RWPE2 (cell line): ENCODE measurements around the gene DLST.

Source experiments
- ATAC-seq: fragments of 200-7000 bp; cut with Tn5 transposase; 3 replicates; pipeline ENCODE4 v1.9.1; 2021; ENCODE audit warnings: low read depth
- DNase-seq: peaks from one replicate; pipeline ENCODE4 v3.0.0-alpha.2; 2020; ENCODE audit warnings: low spot score
- H3K27ac ChIP-seq: fragments of 450-650 bp; 2 replicates; pipeline ENCODE4 v1.5.1; 2017; ENCODE audit warnings: mild to moderate bottlenecking; ENCODE audit not compliant: poor library complexity, severe bottlenecking
- H3K27me3 ChIP-seq: fragments of 250-450 bp; sonication (Bioruptor Pico); 2 replicates; pipeline ENCODE4 v1.5.1; 2021; ENCODE audit warnings: mild to moderate bottlenecking, moderate library complexity; ENCODE audit not compliant: insufficient read depth, poor library complexity, severe bottlenecking
- H3K36me3 ChIP-seq: fragments of 250-450 bp; sonication (Bioruptor Pico); 2 replicates; pipeline ENCODE4 v1.5.1; 2020; ENCODE audit warnings: low read depth, mild to moderate bottlenecking, moderate library complexity
- H3K4me1 ChIP-seq: fragments of 250-450 bp; sonication (Bioruptor Pico); 2 replicates; pipeline ENCODE4 v1.5.1; 2021; ENCODE audit warnings: mild to moderate bottlenecking, moderate library complexity; ENCODE audit not compliant: insufficient read depth, poor library complexity, severe bottlenecking
- H3K4me3 ChIP-seq: fragments of 250-450 bp; sonication (Bioruptor Pico); 2 replicates; pipeline ENCODE4 v1.5.1; 2021; ENCODE audit warnings: mild to moderate bottlenecking, moderate library complexity; ENCODE audit not compliant: severe bottlenecking
- H3K9me3 ChIP-seq: fragments of 250-450 bp; sonication (Bioruptor Pico); 2 replicates; pipeline ENCODE4 v1.5.1; 2021; ENCODE audit warnings: mild to moderate bottlenecking, moderate library complexity; ENCODE audit not compliant: severe bottlenecking
- TF ChIP-seq, protein P1 (sequence below): fragments of 450-650 bp; IDR thresholded peaks from one replicate; pipeline ENCODE4 v1.5.1; 2017; ENCODE audit warnings: mild to moderate bottlenecking, moderate library complexity; ENCODE audit not compliant: poor library complexity, severe bottlenecking

DLST gene

DNA sequence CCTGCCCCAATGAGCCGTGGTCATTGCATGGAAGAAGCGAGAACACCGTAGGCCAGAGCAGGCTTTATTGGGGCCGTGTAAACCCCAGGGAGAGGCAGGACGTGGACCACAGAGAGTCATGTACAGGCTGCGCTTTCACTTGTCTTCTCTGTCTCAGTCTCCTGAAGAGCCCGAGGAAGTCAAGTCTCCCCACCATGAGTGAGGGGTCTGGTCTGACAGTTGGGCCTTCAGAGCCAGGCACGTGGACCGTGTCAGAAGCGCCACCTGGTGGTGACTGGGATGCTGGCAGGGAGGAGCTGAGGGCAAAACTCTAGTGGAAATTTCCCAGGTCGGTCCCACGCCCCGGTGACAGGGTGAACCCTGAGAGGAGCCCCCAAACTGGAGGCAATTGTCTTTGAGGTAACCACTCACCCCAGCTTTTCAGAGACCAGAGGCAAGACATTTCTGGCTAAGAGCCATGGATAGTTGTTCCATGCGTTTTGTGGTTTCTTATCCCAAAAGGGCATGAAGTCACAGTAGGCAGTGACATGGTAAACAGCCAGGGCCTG is 24.0 kb downstream of the DLST start:
- no peak for DNase-seq
- TF ChIP-seq, protein P1, sequence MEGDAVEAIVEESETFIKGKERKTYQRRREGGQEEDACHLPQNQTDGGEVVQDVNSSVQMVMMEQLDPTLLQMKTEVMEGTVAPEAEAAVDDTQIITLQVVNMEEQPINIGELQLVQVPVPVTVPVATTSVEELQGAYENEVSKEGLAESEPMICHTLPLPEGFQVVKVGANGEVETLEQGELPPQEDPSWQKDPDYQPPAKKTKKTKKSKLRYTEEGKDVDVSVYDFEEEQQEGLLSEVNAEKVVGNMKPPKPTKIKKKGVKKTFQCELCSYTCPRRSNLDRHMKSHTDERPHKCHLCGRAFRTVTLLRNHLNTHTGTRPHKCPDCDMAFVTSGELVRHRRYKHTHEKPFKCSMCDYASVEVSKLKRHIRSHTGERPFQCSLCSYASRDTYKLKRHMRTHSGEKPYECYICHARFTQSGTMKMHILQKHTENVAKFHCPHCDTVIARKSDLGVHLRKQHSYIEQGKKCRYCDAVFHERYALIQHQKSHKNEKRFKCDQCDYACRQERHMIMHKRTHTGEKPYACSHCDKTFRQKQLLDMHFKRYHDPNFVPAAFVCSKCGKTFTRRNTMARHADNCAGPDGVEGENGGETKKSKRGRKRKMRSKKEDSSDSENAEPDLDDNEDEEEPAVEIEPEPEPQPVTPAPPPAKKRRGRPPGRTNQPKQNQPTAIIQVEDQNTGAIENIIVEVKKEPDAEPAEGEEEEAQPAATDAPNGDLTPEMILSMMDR = peak; percentile 98
- Histone ChIP-seq H3K4me3 (no peak overlapping the region), H3K4me1 (no peaks in the 10 kb centered on the region), H3K27ac (no peak overlapping the region), H3K36me3 (peaks cover 37% of the 10 kb centered on the region), H3K9me3 (no peaks in the 10 kb centered on the region), H3K27me3 (no peaks in the 10 kb centered on the region)
- ATAC-seq = peak; percentile 37

DNA sequence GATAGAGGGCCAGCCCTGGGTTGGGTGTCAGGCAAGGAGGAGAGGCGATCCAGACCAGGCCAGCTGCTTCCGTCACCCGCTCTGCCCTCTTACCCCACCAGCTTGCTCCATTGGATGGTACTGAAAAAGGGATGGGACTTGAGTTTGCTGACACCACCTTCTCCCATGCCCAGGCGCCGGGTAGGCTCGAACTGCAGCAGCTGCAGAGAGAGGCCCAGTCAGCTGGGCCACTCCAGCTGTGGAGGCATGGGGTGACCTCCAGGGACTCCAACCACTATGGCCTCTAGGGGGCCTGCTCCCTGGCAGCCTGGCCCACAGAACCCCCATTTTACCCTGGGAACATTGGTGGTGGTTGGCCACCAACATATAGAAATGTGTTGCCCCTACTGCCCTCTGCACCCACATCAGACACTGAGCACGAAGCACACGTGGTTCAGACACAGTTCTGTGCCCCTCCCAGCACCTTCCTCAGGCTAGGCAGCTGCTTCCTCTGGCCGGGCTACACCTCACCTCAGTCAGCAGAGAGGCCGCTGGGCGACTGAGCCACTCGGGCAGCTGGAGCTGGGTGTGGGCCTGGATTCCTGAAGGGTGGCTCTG is 25.3 kb downstream of the DLST start:
- Histone ChIP-seq H3K27me3 (no peaks in the 10 kb centered on the region), H3K9me3 (no peaks in the 10 kb centered on the region), H3K4me1 (no peaks in the 10 kb centered on the region), H3K4me3 (no peak overlapping the region), H3K36me3 (peaks cover 24% of the 10 kb centered on the region), H3K27ac (no peak overlapping the region)
- 0 out of 3 replicates have a peak, but pooled peaks have one; percentile 1 for ATAC-seq
- DNase-seq = no peak
- TF ChIP-seq, protein P1 = no peak

DNA sequence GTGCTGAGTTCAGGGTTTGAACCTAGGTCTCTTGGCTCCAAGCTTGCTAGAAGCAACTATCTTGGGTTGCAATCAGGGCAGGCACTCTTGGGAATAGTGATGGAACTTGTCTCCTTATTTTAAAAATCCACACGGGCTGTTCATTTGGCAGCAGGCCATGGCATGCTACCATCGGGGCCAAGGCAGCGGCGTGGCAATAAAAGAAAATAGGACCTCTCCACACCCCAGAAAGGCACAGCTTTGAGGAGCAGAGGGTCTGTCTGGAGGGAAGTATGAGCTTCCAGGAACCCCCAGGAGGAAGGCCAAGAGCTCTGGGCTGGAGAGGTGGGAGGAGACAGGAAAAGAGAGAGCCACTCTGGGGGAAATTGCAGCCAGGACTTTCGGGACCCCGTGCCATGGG is 26.0 kb downstream of the DLST start:
- no peaks in the 10 kb centered on the region for H3K4me1 ChIP-seq
- H3K4me3 ChIP-seq = no peak overlapping the region
- ATAC-seq = no peak
- no peak overlapping the region for H3K27ac ChIP-seq
- H3K27me3 ChIP-seq = no peaks in the 10 kb centered on the region
- peaks cover 20% of the 10 kb centered on the region for H3K36me3 ChIP-seq
- no peaks in the 10 kb centered on the region for H3K9me3 ChIP-seq
- TF ChIP-seq, protein P1 = no peak
- DNase-seq = no peak

DNA sequence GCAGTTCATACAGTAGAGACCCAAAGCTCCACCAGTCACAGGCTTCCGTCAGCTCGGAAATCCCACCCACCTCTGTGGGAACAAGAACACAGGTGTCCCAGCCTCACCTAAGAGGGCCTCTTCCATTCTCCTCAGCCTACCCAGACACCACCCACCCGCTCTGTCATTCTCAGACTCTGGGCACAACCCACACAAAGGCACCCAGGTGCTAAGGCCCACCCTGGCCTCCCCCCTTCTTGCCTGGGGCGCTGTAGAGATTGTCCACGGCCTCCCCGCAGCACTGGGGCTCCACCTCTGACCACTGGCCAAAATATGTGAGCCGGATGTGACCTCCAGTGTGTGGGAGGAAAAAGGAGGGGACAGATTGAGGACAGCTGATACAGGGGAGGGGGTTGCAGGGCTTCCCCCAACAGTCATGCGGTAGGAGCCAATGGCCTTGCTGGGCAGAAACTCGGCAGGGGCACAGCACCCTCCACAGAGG is 27.2 kb downstream of the DLST start:
- H3K36me3 ChIP-seq = peaks cover 12% of the 10 kb centered on the region; the same call in 1 of the 2 replicates
- no peak for DNase-seq
- no peaks in the 10 kb centered on the region for H3K9me3 ChIP-seq
- no peak overlapping the region for H3K4me3 ChIP-seq
- TF ChIP-seq, protein P1 = no peak
- no peaks in the 10 kb centered on the region for H3K27me3 ChIP-seq
- no peaks in the 10 kb centered on the region for H3K4me1 ChIP-seq
- H3K27ac ChIP-seq = no peak overlapping the region
- no peak for ATAC-seq

DNA sequence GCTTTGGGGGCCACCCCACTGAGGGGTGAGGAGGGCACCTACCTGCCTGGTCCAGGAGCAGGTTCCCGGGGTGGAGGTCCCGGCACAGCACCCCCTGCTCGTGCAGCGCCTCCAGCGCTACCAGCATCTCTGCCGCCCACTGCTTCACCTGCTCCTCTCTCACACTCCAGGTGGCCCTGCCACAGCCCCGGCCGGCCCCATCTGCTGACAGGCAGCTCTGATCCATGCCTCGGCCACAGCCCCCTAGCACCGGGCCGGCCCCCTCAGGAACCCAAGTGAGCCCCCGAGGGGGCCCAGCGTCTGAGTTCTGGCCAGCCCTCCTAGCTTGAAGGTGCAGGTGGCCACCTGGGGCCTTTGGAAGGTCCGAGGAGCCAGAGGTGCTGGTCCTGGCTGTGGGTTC is 27.8 kb downstream of the DLST start:
- Histone ChIP-seq H3K27me3 (no peaks in the 10 kb centered on the region), H3K36me3 (peaks cover 8% of the 10 kb centered on the region; the same call in 1 of the 2 replicates), H3K4me1 (no peaks in the 10 kb centered on the region), H3K27ac (no peak overlapping the region), H3K9me3 (no peaks in the 10 kb centered on the region), H3K4me3 (no peak overlapping the region)
- TF ChIP-seq, protein P1 = no peak
- no peak for DNase-seq
- no peak for ATAC-seq
